Measurements from ENCODE around the gene CBX8. TPM values are rescaled to one million over a fixed set of nuclear protein-coding genes. Genes with fewer than 3 reads are reported as not detected.

The CBX8 gene
- total and polyA plus RNA-seq, 2 of the 13 experiments (the other 11 are each of a cell fraction or from before 2014, with no cell fraction given): 0.34 to 12.6 TPM

DNA sequence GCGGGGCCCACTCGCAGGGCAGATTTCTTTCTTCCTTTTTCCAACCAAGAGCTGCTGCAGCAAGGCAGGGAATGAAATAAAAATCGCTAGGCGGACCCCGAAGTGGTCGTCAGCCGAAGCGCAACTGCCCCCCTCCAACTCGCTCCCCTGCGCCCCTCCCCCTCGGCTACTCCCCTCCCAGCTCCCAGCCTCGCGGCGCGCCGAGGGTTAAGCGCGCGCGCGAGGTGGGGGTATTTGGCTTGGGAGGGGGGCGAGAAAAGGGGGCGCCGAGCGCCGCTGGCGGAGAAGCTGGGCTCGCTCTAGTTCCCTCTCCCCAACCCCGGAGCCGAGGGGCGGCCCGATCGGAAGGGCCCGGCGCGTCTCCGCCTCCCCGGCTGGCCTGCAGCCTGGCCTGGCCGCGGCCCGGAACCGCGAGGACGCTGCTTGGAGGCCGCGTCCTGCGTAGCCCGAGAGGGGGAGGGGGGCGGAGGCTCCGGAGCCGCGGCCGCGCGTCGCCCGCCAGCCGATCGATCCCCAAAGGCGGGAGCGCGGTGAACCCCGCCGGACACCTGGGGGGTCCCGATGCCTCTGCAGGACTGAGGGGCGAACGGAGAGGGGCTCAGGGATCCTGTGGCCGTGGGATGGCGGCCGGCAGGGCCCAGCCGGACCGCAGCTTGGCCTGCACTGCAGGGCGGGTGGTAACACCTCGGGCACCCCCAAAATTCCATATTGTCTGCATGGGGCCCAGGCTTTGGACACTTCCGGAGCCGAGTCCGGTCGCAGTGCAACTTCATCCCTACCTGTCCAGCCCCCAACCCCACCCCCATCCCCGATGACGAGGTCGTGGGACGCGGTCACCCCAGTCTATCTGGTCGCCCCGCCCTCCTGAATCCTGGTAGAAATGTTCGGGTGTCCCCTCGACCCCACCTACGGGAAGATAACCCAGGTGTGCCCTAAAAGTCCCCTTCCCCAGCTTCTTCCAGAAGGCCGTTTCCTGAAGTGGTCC lies 47.2 kb upstream of the CBX8 start (continued):
- TF ChIP-seq, protein P1, sequence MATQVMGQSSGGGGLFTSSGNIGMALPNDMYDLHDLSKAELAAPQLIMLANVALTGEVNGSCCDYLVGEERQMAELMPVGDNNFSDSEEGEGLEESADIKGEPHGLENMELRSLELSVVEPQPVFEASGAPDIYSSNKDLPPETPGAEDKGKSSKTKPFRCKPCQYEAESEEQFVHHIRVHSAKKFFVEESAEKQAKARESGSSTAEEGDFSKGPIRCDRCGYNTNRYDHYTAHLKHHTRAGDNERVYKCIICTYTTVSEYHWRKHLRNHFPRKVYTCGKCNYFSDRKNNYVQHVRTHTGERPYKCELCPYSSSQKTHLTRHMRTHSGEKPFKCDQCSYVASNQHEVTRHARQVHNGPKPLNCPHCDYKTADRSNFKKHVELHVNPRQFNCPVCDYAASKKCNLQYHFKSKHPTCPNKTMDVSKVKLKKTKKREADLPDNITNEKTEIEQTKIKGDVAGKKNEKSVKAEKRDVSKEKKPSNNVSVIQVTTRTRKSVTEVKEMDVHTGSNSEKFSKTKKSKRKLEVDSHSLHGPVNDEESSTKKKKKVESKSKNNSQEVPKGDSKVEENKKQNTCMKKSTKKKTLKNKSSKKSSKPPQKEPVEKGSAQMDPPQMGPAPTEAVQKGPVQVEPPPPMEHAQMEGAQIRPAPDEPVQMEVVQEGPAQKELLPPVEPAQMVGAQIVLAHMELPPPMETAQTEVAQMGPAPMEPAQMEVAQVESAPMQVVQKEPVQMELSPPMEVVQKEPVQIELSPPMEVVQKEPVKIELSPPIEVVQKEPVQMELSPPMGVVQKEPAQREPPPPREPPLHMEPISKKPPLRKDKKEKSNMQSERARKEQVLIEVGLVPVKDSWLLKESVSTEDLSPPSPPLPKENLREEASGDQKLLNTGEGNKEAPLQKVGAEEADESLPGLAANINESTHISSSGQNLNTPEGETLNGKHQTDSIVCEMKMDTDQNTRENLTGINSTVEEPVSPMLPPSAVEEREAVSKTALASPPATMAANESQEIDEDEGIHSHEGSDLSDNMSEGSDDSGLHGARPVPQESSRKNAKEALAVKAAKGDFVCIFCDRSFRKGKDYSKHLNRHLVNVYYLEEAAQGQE (IDR thresholded peaks at IDR 0.05; ENCODE audit: borderline replicate concordance in 1 of 2, low read depth in 1 of 2, low read length in 2 of 2): no peak
- TF ChIP-seq SP5 (CRISPR knock-in tag; IDR thresholded peaks at IDR 0.05; ENCODE audit: borderline replicate concordance, low read depth) (peak; percentile 60), ZIK1 (CRISPR knock-in tag; IDR thresholded peaks at IDR 0.05; ENCODE audit: borderline replicate concordance, low read depth) (no peak), KMT2A (CRISPR knock-in tag; IDR thresholded peaks at IDR 0.05) (no peak), PHF21A (CRISPR knock-in tag; IDR thresholded peaks at IDR 0.05) (no peak; the same call in 1 of the 2 replicates), ZFP90 (CRISPR knock-in tag; IDR thresholded peaks at IDR 0.05; ENCODE audit: borderline replicate concordance) (no peak), NFKB2 (CRISPR knock-in tag; IDR thresholded peaks at IDR 0.05; ENCODE audit: borderline replicate concordance) (peak; percentile 42; the same call in 1 of the 2 replicates)
- TF ChIP-seq, protein P2, sequence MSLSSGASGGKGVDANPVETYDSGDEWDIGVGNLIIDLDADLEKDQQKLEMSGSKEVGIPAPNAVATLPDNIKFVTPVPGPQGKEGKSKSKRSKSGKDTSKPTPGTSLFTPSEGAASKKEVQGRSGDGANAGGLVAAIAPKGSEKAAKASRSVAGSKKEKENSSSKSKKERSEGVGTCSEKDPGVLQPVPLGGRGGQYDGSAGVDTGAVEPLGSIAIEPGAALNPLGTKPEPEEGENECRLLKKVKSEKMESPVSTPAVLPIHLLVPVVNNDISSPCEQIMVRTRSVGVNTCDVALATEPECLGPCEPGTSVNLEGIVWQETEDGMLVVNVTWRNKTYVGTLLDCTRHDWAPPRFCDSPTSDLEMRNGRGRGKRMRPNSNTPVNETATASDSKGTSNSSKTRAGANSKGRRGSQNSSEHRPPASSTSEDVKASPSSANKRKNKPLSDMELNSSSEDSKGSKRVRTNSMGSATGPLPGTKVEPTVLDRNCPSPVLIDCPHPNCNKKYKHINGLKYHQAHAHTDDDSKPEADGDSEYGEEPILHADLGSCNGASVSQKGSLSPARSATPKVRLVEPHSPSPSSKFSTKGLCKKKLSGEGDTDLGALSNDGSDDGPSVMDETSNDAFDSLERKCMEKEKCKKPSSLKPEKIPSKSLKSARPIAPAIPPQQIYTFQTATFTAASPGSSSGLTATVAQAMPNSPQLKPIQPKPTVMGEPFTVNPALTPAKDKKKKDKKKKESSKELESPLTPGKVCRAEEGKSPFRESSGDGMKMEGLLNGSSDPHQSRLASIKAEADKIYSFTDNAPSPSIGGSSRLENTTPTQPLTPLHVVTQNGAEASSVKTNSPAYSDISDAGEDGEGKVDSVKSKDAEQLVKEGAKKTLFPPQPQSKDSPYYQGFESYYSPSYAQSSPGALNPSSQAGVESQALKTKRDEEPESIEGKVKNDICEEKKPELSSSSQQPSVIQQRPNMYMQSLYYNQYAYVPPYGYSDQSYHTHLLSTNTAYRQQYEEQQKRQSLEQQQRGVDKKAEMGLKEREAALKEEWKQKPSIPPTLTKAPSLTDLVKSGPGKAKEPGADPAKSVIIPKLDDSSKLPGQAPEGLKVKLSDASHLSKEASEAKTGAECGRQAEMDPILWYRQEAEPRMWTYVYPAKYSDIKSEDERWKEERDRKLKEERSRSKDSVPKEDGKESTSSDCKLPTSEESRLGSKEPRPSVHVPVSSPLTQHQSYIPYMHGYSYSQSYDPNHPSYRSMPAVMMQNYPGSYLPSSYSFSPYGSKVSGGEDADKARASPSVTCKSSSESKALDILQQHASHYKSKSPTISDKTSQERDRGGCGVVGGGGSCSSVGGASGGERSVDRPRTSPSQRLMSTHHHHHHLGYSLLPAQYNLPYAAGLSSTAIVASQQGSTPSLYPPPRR (CRISPR knock-in tag; IDR thresholded peaks at IDR 0.05; ENCODE audit: borderline replicate concordance): peak; percentile 68
- TF ChIP-seq, protein P3, sequence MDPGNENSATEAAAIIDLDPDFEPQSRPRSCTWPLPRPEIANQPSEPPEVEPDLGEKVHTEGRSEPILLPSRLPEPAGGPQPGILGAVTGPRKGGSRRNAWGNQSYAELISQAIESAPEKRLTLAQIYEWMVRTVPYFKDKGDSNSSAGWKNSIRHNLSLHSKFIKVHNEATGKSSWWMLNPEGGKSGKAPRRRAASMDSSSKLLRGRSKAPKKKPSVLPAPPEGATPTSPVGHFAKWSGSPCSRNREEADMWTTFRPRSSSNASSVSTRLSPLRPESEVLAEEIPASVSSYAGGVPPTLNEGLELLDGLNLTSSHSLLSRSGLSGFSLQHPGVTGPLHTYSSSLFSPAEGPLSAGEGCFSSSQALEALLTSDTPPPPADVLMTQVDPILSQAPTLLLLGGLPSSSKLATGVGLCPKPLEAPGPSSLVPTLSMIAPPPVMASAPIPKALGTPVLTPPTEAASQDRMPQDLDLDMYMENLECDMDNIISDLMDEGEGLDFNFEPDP (CRISPR knock-in tag; conservative IDR thresholded peaks at IDR 0.05): no peak

Measured in HepG2 (cell line).